WTC11 (cell line): ENCODE results near the gene CNKSR3. TPM values are rescaled to one million over a fixed set of nuclear protein-coding genes. Genes with fewer than 3 reads are reported as not detected.

ENCODE experiments used
- ATAC-seq: fragments of 200-7000 bp; cut with Tn5 transposase; 2 replicates; pipeline ENCODE4 v1.10.0; 2021; ENCODE audit warnings: mild to moderate bottlenecking, moderate library complexity
- CTCF ChIA-PET: fragments of 300-600 bp; sonication (Branson Sonifier 250); formaldehyde crosslinking; loops from one replicate; lab custom pipeline; 2021; ENCODE audit warnings: antibody characterized with exemption; lab: Charles Lee
- POLR2A ChIA-PET: fragments of 350-600 bp; sonication (Branson Sonifier 250); formaldehyde crosslinking; loops from one replicate; lab custom pipeline; 2021; ENCODE audit warnings: antibody characterized with exemption; lab: Charles Lee
- DNase-seq: peaks from one replicate; pipeline ENCODE4 v3.0.0; 2021; ENCODE audit warnings: low spot score
- H3K27ac Mint-ChIP-seq: 2 replicates; pipeline ENCODE4 v1.8.0; 2021; ENCODE audit warnings: mixed read lengths
- H3K27me3 Mint-ChIP-seq: 2 replicates; pipeline ENCODE4 v1.8.0; 2021; ENCODE audit warnings: low read depth, mild to moderate bottlenecking, moderate library complexity, mixed read lengths
- H3K36me3 Mint-ChIP-seq: 2 replicates; pipeline ENCODE4 v1.8.0; 2021; ENCODE audit warnings: mixed read lengths
- H3K4me1 Mint-ChIP-seq: 2 replicates; pipeline ENCODE4 v1.8.0; 2022; ENCODE audit warnings: mixed read lengths
- H3K4me3 Mint-ChIP-seq: 2 replicates; pipeline ENCODE4 v1.8.0; 2021; ENCODE audit warnings: mild to moderate bottlenecking, moderate library complexity, mixed read lengths
- H3K9me3 Mint-ChIP-seq: 2 replicates; pipeline ENCODE4 v1.8.0; 2021; ENCODE audit warnings: mixed read lengths
- ATF1 ChIP-seq: sonication (generic); formaldehyde crosslinking; IDR thresholded peaks from 2 replicates; pipeline ENCODE4 v1.8.1; 2023; ENCODE audit warnings: mild to moderate bottlenecking, moderate library complexity, missing genetic modification reagents
- ELF4 ChIP-seq: sonication (generic); formaldehyde crosslinking; IDR thresholded peaks from 2 replicates; pipeline ENCODE4 v1.8.1; 2022; ENCODE audit warnings: low read depth, mild to moderate bottlenecking, moderate library complexity, missing genetic modification reagents
- EMX1 ChIP-seq: fragments of 250-450 bp; sonication (Bioruptor Pico); IDR thresholded peaks from 2 replicates; pipeline ENCODE4 v1.8.0; 2021; ENCODE audit warnings: mild to moderate bottlenecking
- ESRRA ChIP-seq: sonication (generic); formaldehyde crosslinking; IDR thresholded peaks from 2 replicates; pipeline ENCODE4 v1.8.1; 2022; ENCODE audit warnings: mild to moderate bottlenecking, missing genetic modification reagents, borderline replicate concordance
- FOXP1 ChIP-seq: sonication (generic); formaldehyde crosslinking; IDR thresholded peaks from 2 replicates; pipeline ENCODE4 v1.8.0; 2022; ENCODE audit warnings: missing genetic modification reagents, mild to moderate bottlenecking, moderate library complexity, borderline replicate concordance
- GRHL2 ChIP-seq: fragments of 250-450 bp; sonication (Bioruptor Pico); IDR thresholded peaks from 2 replicates; pipeline ENCODE4 v1.8.0; 2022; ENCODE audit warnings: mild to moderate bottlenecking, moderate library complexity; ENCODE audit not compliant: insufficient replicate concordance, severe bottlenecking
- MYBL2 ChIP-seq: sonication (generic); formaldehyde crosslinking; IDR thresholded peaks from 2 replicates; pipeline ENCODE4 v1.8.1; 2023; ENCODE audit warnings: mild to moderate bottlenecking, moderate library complexity, missing genetic modification reagents
- RORB ChIP-seq: fragments of 250-450 bp; sonication (Bioruptor Pico); IDR thresholded peaks from 2 replicates; pipeline ENCODE4 v1.9.0; 2021; ENCODE audit warnings: mild to moderate bottlenecking
- TCF7 ChIP-seq: sonication (generic); formaldehyde crosslinking; IDR thresholded peaks from 2 replicates; pipeline ENCODE4 v1.8.0; 2022; ENCODE audit warnings: mild to moderate bottlenecking, low read depth, missing genetic modification reagents, moderate library complexity
- TEAD1 ChIP-seq: sonication (generic); formaldehyde crosslinking; IDR thresholded peaks from 2 replicates; pipeline ENCODE4 v1.8.0; 2022; ENCODE audit warnings: mild to moderate bottlenecking, missing genetic modification reagents
- USF1 ChIP-seq: sonication (generic); formaldehyde crosslinking; IDR thresholded peaks from 2 replicates; pipeline ENCODE4 v1.8.0; 2022; ENCODE audit warnings: mild to moderate bottlenecking, missing genetic modification reagents
- ZBTB21 ChIP-seq: sonication (generic); formaldehyde crosslinking; IDR thresholded peaks from 2 replicates; pipeline ENCODE4 v1.8.1; 2023; ENCODE audit warnings: mild to moderate bottlenecking, missing genetic modification reagents, borderline replicate concordance
- ZNF671 ChIP-seq: fragments of 250-450 bp; sonication (Bioruptor Pico); IDR thresholded peaks from 2 replicates; pipeline ENCODE4 v1.8.0; 2021; ENCODE audit warnings: mild to moderate bottlenecking
- total RNA-seq: library from RNA; stranded (reverse); gene quantifications from 3 replicates; pipeline ENCODE4 v1.2.3, GENCODE V29; 2021
- TF ChIP-seq, protein P1 (sequence below): fragments of 250-450 bp; sonication (Bioruptor Pico); conservative IDR thresholded peaks from 2 replicates; pipeline ENCODE4 v1.9.0; 2021; ENCODE audit warnings: mild to moderate bottlenecking
- TF ChIP-seq, protein P2 (sequence below): fragments of 250-450 bp; sonication (Bioruptor Pico); IDR thresholded peaks from 2 replicates; pipeline ENCODE4 v1.9.0; 2021; ENCODE audit warnings: mild to moderate bottlenecking, borderline replicate concordance
- TF ChIP-seq, protein P3 (sequence below): sonication (generic); formaldehyde crosslinking; IDR thresholded peaks from 2 replicates; pipeline ENCODE4 v1.8.1; 2022; ENCODE audit warnings: missing genetic modification reagents, borderline replicate concordance
- TF ChIP-seq, protein P4 (sequence below): sonication (generic); formaldehyde crosslinking; IDR thresholded peaks from 2 replicates; pipeline ENCODE4 v1.8.0; 2022; ENCODE audit warnings: mild to moderate bottlenecking, missing genetic modification reagents
- TF ChIP-seq, protein P5 (sequence below): sonication (generic); formaldehyde crosslinking; IDR thresholded peaks from 2 replicates; pipeline ENCODE4 v1.8.1; 2023; ENCODE audit warnings: mild to moderate bottlenecking, missing genetic modification reagents, borderline replicate concordance

The CNKSR3 gene
- total RNA-seq, 1 experiment from 2014 or later, result 5.7 TPM

DNA sequence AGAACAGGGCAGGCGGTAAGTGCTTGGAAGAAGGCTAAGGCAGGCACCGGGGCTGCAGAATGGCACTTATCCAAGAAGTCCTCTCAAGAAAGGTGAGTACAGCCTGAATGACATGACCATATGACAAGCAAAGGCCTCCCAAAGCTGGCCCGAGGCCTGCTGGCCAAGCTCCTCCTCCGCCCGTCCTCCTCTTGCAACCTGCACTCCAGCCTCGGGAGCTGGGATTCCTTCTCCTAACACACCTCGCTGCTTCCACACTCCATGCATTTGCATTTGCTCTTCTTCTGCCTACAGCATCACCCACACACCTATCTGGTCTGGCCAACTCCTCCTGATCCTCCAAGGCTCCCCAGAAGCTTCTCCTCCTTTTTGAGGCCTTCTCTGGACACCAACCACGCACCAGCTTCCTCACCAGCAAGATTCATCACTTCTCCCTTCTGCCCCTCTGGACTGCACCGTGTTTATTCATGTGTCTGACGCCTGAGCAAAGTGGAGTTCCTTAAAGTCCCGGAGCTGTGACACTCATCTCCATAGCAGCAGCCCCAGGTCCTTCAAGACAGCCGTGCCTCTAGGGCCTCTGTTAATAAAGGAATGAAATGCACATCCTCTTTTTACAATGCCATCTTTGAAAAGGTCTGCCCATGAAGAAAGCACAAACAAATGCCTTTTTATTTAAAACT lies 32.3 kb downstream of the CNKSR3 start:
- H3K4me1 Mint-ChIP-seq, result peaks cover 11% of the 10 kb centered on the region
- no peaks in the 10 kb centered on the region for H3K36me3 Mint-ChIP-seq
- H3K4me3 Mint-ChIP-seq, result no peak overlapping the region
- peaks cover 4% of the 10 kb centered on the region; the same call in 1 of the 2 replicates for H3K9me3 Mint-ChIP-seq
- TF ChIP-seq ESRRA, result no peak
- no peak for TF ChIP-seq ZNF671
- no peak for TF ChIP-seq TEAD1 (CRISPR knock-in tag)
- TF ChIP-seq ATF1 (CRISPR knock-in tag), result no peak
- TF ChIP-seq USF1 (CRISPR knock-in tag), result no peak
- no peak for TF ChIP-seq RORB
- TF ChIP-seq, protein P1, sequence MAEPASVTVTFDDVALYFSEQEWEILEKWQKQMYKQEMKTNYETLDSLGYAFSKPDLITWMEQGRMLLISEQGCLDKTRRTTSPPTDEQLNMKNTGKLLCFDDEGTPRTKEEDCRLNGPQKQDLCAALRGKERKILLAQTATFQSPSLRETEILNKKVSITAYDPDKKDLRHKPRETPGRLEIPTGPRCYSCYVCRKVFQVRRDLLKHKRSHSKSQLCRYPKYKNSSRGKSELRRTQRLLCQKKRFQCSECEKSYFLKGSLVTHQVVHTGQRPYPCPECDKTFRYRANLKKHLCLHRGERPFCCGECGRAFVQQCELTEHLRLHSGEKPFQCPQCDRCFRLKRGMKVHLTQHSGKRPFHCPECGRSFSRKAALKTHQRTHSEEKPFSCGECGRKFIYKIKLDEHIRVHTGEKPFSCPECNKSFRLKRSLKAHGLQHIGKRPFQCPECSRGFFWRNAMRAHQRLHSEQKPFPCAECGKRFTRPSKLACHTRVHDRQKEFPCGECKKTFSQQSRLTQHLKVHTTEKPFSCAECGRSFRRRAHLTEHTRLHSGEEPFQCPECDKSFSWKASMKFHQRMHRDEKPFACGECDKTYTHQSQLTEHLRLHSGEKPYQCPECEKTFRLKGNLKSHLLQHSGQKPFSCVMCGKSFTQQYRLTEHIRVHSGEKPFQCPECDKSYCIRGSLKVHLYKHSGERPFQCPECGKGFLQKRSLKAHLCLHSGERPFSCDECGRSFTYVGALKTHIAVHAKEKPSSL, result no peak
- ATAC-seq, result no peak; the same call in 1 of the 2 replicates
- H3K27me3 Mint-ChIP-seq, result no peaks in the 10 kb centered on the region
- CTCF ChIA-PET, result interaction anchor here (2.2 kb wide), 1 partner anchor 22 kb away, joined by 10 read pairs; no protein-coding TSS in a partner anchor
- H3K27ac Mint-ChIP-seq, result no peak overlapping the region; the same call in 1 of the 2 replicates
- DNase-seq, result no peak
- POLR2A ChIA-PET, result interaction anchor here (0.6 kb wide), 1 partner anchor 259 kb away, joined by 3 read pairs; no protein-coding TSS in a partner anchor

DNA sequence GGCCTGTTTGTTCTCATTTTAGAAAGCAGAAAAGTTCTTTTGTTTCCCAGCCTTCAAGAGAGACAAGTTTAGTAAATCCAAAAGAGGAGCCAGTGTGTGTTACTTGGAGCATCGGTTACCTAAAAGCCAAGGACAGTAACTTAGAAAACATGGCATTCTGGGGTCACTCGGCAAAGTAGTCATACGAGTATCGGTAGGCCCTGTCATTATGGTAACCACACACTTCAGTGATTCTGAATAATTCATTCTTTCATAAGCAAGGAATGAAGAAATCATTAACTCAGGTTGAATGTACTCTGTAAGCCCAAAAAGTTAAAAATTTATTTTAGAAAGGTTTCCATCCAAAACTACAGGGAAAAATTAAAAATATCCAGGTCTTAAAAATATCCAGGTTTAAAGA lies 34.0 kb downstream of the CNKSR3 start:
- no peak for ATAC-seq
- no peak for DNase-seq
- no peaks in the 10 kb centered on the region for H3K36me3 Mint-ChIP-seq
- H3K4me1 Mint-ChIP-seq, result peaks cover 7% of the 10 kb centered on the region
- no peak overlapping the region for H3K4me3 Mint-ChIP-seq
- CTCF ChIA-PET, result no interaction called here
- peaks cover 4% of the 10 kb centered on the region; the same call in 1 of the 2 replicates for H3K9me3 Mint-ChIP-seq
- no peak overlapping the region for H3K27ac Mint-ChIP-seq
- POLR2A ChIA-PET, result no interaction called here
- no peaks in the 10 kb centered on the region for H3K27me3 Mint-ChIP-seq
- TF ChIP-seq FOXP1 (CRISPR knock-in tag), result no peak
- TF ChIP-seq, protein P2, sequence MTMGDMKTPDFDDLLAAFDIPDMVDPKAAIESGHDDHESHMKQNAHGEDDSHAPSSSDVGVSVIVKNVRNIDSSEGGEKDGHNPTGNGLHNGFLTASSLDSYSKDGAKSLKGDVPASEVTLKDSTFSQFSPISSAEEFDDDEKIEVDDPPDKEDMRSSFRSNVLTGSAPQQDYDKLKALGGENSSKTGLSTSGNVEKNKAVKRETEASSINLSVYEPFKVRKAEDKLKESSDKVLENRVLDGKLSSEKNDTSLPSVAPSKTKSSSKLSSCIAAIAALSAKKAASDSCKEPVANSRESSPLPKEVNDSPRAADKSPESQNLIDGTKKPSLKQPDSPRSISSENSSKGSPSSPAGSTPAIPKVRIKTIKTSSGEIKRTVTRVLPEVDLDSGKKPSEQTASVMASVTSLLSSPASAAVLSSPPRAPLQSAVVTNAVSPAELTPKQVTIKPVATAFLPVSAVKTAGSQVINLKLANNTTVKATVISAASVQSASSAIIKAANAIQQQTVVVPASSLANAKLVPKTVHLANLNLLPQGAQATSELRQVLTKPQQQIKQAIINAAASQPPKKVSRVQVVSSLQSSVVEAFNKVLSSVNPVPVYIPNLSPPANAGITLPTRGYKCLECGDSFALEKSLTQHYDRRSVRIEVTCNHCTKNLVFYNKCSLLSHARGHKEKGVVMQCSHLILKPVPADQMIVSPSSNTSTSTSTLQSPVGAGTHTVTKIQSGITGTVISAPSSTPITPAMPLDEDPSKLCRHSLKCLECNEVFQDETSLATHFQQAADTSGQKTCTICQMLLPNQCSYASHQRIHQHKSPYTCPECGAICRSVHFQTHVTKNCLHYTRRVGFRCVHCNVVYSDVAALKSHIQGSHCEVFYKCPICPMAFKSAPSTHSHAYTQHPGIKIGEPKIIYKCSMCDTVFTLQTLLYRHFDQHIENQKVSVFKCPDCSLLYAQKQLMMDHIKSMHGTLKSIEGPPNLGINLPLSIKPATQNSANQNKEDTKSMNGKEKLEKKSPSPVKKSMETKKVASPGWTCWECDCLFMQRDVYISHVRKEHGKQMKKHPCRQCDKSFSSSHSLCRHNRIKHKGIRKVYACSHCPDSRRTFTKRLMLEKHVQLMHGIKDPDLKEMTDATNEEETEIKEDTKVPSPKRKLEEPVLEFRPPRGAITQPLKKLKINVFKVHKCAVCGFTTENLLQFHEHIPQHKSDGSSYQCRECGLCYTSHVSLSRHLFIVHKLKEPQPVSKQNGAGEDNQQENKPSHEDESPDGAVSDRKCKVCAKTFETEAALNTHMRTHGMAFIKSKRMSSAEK, result no peak
- TF ChIP-seq, protein P3, sequence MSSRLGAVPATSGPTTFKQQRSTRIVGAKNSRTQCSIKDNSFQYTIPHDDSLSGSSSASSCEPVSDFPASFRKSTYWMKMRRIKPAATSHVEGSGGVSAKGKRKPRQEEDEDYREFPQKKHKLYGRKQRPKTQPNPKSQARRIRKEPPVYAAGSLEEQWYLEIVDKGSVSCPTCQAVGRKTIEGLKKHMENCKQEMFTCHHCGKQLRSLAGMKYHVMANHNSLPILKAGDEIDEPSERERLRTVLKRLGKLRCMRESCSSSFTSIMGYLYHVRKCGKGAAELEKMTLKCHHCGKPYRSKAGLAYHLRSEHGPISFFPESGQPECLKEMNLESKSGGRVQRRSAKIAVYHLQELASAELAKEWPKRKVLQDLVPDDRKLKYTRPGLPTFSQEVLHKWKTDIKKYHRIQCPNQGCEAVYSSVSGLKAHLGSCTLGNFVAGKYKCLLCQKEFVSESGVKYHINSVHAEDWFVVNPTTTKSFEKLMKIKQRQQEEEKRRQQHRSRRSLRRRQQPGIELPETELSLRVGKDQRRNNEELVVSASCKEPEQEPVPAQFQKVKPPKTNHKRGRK, result no peak
- TF ChIP-seq TCF7 (CRISPR knock-in tag), result no peak
- TF ChIP-seq, protein P4, sequence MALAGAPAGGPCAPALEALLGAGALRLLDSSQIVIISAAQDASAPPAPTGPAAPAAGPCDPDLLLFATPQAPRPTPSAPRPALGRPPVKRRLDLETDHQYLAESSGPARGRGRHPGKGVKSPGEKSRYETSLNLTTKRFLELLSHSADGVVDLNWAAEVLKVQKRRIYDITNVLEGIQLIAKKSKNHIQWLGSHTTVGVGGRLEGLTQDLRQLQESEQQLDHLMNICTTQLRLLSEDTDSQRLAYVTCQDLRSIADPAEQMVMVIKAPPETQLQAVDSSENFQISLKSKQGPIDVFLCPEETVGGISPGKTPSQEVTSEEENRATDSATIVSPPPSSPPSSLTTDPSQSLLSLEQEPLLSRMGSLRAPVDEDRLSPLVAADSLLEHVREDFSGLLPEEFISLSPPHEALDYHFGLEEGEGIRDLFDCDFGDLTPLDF (CRISPR knock-in tag), result no peak
- TF ChIP-seq EMX1 (CRISPR knock-in tag), result no peak
- no peak for TF ChIP-seq GRHL2 (CRISPR knock-in tag)
- no peak for TF ChIP-seq MYBL2 (CRISPR knock-in tag)
- TF ChIP-seq ZBTB21 (CRISPR knock-in tag), result no peak
- TF ChIP-seq, protein P5, sequence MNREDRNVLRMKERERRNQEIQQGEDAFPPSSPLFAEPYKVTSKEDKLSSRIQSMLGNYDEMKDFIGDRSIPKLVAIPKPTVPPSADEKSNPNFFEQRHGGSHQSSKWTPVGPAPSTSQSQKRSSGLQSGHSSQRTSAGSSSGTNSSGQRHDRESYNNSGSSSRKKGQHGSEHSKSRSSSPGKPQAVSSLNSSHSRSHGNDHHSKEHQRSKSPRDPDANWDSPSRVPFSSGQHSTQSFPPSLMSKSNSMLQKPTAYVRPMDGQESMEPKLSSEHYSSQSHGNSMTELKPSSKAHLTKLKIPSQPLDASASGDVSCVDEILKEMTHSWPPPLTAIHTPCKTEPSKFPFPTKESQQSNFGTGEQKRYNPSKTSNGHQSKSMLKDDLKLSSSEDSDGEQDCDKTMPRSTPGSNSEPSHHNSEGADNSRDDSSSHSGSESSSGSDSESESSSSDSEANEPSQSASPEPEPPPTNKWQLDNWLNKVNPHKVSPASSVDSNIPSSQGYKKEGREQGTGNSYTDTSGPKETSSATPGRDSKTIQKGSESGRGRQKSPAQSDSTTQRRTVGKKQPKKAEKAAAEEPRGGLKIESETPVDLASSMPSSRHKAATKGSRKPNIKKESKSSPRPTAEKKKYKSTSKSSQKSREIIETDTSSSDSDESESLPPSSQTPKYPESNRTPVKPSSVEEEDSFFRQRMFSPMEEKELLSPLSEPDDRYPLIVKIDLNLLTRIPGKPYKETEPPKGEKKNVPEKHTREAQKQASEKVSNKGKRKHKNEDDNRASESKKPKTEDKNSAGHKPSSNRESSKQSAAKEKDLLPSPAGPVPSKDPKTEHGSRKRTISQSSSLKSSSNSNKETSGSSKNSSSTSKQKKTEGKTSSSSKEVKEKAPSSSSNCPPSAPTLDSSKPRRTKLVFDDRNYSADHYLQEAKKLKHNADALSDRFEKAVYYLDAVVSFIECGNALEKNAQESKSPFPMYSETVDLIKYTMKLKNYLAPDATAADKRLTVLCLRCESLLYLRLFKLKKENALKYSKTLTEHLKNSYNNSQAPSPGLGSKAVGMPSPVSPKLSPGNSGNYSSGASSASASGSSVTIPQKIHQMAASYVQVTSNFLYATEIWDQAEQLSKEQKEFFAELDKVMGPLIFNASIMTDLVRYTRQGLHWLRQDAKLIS (CRISPR knock-in tag), result no peak
- TF ChIP-seq ELF4 (CRISPR knock-in tag), result no peak
